Frontal cortex (tissue), 1 donor: Measurements from ENCODE around the gene BPIFA1. TPM values are rescaled to one million over a fixed set of nuclear protein-coding genes. Genes with fewer than 3 reads are reported as not detected.

Experiments
- total RNA-seq: library from RNA; depleted of rRNA; stranded (reverse); fragments of >200 nt; gene quantifications from one replicate; pipeline ENCODE4 v1.2.3, GENCODE V29; 2014

The BPIFA1 gene
- total RNA-seq, 1 donor from 2014 or later: not detected

Other genes with a start within 250 kb of the BPIFA1 start
- not detected for gene SUN5, start 231.6 kb upstream of the BPIFA1 start, total RNA-seq
- gene BPIFB2, start 228.3 kb upstream of the BPIFA1 start, total RNA-seq: not detected
- not detected for gene BPIFB6, start 204.3 kb upstream of the BPIFA1 start, total RNA-seq
- not detected for gene BPIFB3, start 182.1 kb upstream of the BPIFA1 start, total RNA-seq
- gene BPIFB4, start 156.4 kb upstream of the BPIFA1 start, total RNA-seq: not detected
- gene BPIFA2, start 67.8 kb upstream of the BPIFA1 start, total RNA-seq: not detected
- gene BPIFA3, start 18.6 kb upstream of the BPIFA1 start, total RNA-seq: not detected
- not detected for gene BPIFB1, start 47.2 kb downstream of the BPIFA1 start, total RNA-seq
- 22.8 TPM for gene CDK5RAP1, start 165.5 kb downstream of the BPIFA1 start, total RNA-seq
- 13.5 TPM for gene SNTA1, start 207.8 kb downstream of the BPIFA1 start, total RNA-seq